HG02588 (cell line): ENCODE measurements around the gene MYH7.
"Not testable (repeated sequence)": the region's sequence is repeated elsewhere in the genome, so short reads cannot be mapped to it uniquely, and the experiment has no call there.

Experiments
- ATAC-seq: cut with Tn5 transposase; IDR thresholded peaks from one replicate; pipeline ENCODE4 v1.9.1; 2021; ENCODE audit warnings: mild to moderate bottlenecking, moderate library complexity; ENCODE audit not compliant: unreplicated experiment

Gene MYH7

GRCh38 chr14:23431486-23431885 lies 4.0 kb downstream of the MYH7 start:
- no peak for ATAC-seq

- no peak for ATAC-seq
Measured at GRCh38 chr14:23430723-23431085, 4.8 kb downstream of the MYH7 start.

GRCh38 chr14:23430016-23430722 lies 5.3 kb downstream of the MYH7 start:
- no peak for ATAC-seq

GRCh38 chr14:23428686-23429495 lies 6.6 kb downstream of the MYH7 start:
- no peak for ATAC-seq

- ATAC-seq, result not testable (repeated sequence)
Measured at GRCh38 chr14:23425798-23426197, 9.7 kb downstream of the MYH7 start.

- ATAC-seq, result no peak
Measured at GRCh38 chr14:23425169-23425568, 10.3 kb downstream of the MYH7 start.

GRCh38 chr14:23423657-23424056 lies 11.8 kb downstream of the MYH7 start:
- ATAC-seq, result no peak

- ATAC-seq, result no peak
Measured at GRCh38 chr14:23421594-23421993, 13.9 kb downstream of the MYH7 start.

GRCh38 chr14:23419646-23420045 lies 15.8 kb downstream of the MYH7 start:
- not testable (repeated sequence) for ATAC-seq

- ATAC-seq, result no peak
Measured at GRCh38 chr14:23418021-23418420, 17.4 kb downstream of the MYH7 start.

GRCh38 chr14:23417269-23417668 lies 18.2 kb downstream of the MYH7 start:
- not testable (repeated sequence) for ATAC-seq

GRCh38 chr14:23416801-23417200 lies 18.7 kb downstream of the MYH7 start:
- ATAC-seq, result no peak

GRCh38 chr14:23415821-23416778 lies 19.4 kb downstream of the MYH7 start:
- no peak for ATAC-seq

- ATAC-seq, result no peak
Measured at GRCh38 chr14:23414906-23415820, 20.3 kb downstream of the MYH7 start.

GRCh38 chr14:23414254-23414653 lies 21.2 kb downstream of the MYH7 start:
- no peak for ATAC-seq

GRCh38 chr14:23413681-23414080 lies 21.8 kb downstream of the MYH7 start:
- ATAC-seq, result no peak

GRCh38 chr14:23411563-23412525 lies 23.6 kb downstream of the MYH7 start:
- no peak for ATAC-seq

- no peak for ATAC-seq
Measured at GRCh38 chr14:23409966-23410635, 25.4 kb downstream of the MYH7 start.
